ENCODE measurements around the gene FAM149B1. TPM values are rescaled to one million over a fixed set of nuclear protein-coding genes. Genes with fewer than 3 reads are reported as not detected.

Gene FAM149B1
- total RNA-seq, 1 donor from 2014 or later, result 31.9 TPM

DNA sequence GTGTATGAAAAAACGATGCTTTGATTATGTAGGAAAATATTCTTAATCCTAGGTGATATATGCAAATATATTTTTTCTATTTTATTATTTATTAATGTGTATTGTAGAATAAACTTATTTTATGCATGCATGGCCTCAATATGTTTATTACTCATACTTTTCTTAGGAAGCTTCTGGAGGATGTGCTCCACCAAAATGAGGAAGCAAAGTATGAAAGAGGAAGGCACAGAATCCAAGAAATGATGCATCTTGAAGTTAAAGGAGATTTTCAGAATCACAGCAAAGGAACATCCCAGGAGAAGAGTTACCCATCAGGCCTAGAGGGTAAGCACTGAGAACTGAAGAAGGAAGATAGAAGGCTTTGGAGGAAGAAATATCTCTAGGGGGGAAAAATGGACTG, 119.5 kb downstream of the FAM149B1 start:
- no peaks in the 10 kb centered on the region for H3K4me1 Mint-ChIP-seq
- H3K4me3 Mint-ChIP-seq, result no peak overlapping the region
- peaks cover 7% of the 10 kb centered on the region for H3K36me3 Mint-ChIP-seq
- peaks cover 11% of the 10 kb centered on the region for H3K9me3 Mint-ChIP-seq
- no peaks in the 10 kb centered on the region for H3K27me3 Mint-ChIP-seq (ENCODE audit: low read depth)
- DNase-seq (ENCODE audit: low spot score in 2 of 2, unreplicated experiment in 2 of 2), result no peak
- no peak overlapping the region for H3K27ac Mint-ChIP-seq
- TF ChIP-seq, protein P1, sequence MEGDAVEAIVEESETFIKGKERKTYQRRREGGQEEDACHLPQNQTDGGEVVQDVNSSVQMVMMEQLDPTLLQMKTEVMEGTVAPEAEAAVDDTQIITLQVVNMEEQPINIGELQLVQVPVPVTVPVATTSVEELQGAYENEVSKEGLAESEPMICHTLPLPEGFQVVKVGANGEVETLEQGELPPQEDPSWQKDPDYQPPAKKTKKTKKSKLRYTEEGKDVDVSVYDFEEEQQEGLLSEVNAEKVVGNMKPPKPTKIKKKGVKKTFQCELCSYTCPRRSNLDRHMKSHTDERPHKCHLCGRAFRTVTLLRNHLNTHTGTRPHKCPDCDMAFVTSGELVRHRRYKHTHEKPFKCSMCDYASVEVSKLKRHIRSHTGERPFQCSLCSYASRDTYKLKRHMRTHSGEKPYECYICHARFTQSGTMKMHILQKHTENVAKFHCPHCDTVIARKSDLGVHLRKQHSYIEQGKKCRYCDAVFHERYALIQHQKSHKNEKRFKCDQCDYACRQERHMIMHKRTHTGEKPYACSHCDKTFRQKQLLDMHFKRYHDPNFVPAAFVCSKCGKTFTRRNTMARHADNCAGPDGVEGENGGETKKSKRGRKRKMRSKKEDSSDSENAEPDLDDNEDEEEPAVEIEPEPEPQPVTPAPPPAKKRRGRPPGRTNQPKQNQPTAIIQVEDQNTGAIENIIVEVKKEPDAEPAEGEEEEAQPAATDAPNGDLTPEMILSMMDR (IDR thresholded peaks at IDR 0.05; ENCODE audit: unreplicated experiment), result no peak

DNA sequence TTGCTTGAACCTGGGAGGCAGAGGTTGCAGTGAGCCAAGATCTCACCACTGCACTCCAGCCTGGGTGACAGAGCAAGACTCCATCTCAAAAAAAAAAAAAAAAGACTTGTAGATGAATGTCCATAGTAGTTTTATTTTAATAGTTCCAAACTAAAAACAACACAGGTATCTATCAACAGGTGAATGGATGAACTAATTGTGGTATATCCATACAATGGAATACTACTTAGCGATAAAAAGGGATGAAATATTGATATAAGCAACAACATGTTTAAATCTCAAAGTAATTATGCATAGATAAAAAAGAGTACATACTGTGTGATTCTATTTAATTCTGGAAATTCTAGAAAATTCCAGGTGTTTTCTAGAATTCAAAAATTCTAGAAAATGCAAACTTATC, 122.0 kb downstream of the FAM149B1 start:
- Mint-ChIP-seq H3K27me3 (ENCODE audit: low read depth) (peaks cover 14% of the 10 kb centered on the region), H3K27ac (no peak overlapping the region), H3K4me1 (no peaks in the 10 kb centered on the region), H3K4me3 (no peak overlapping the region), H3K36me3 (peaks cover 7% of the 10 kb centered on the region), H3K9me3 (peaks cover 11% of the 10 kb centered on the region)
- TF ChIP-seq, protein P1 (IDR thresholded peaks at IDR 0.05; ENCODE audit: unreplicated experiment), result no peak
- no peak for DNase-seq (ENCODE audit: low spot score in 2 of 2, unreplicated experiment in 2 of 2)

DNA sequence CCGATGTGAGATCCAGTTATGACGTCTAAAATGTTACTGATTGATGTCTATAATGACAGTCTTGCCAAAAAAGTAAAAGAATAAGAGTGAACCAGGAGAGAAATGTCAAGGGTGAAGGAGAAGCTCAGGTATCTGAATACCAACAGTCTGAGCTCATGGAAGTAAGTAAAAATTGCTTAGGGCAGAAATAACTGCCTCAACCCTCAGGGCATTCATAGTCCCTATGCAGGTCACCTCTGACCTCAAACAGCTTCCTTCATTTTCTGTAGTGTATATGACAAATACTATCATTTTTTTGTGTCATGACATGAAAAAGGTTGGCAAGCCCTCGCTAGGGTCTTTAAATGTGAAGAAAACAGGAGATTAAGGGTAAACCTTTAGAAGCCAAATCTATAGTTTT, 125.5 kb downstream of the FAM149B1 start:
- Mint-ChIP-seq H3K4me3 (no peak overlapping the region), H3K27me3 (ENCODE audit: low read depth) (peaks cover 34% of the 10 kb centered on the region), H3K9me3 (peaks cover 11% of the 10 kb centered on the region), H3K36me3 (peaks cover 7% of the 10 kb centered on the region), H3K27ac (no peak overlapping the region), H3K4me1 (no peaks in the 10 kb centered on the region)
- TF ChIP-seq, protein P1 (IDR thresholded peaks at IDR 0.05; ENCODE audit: unreplicated experiment), result no peak
- DNase-seq (ENCODE audit: low spot score in 2 of 2, unreplicated experiment in 2 of 2), result no peak

Other genes starting within 250 kb of the FAM149B1 start
- not detected in 3 replicates for gene PLA2G12B, start 213.3 kb upstream of the FAM149B1 start, total RNA-seq
- 103 to 111 TPM (median 105 TPM) in 3 replicates for gene P4HA1, start 71.3 kb upstream of the FAM149B1 start, total RNA-seq
- gene NUDT13, start 57.7 kb upstream of the FAM149B1 start, total RNA-seq, result 3.5 to 4.4 TPM (median 3.7 TPM) in 3 replicates
- gene ECD, start 111 bp upstream of the FAM149B1 start, total RNA-seq, result 30.2 to 31.4 TPM (median 30.5 TPM) in 3 replicates
- 32.1 to 32.7 TPM (median 32.5 TPM) in 3 replicates for gene DNAJC9, start 79.1 kb downstream of the FAM149B1 start, total RNA-seq
- gene MRPS16, start 84.5 kb downstream of the FAM149B1 start, total RNA-seq, result 62.5 to 72.2 TPM (median 65.2 TPM) in 3 replicates
- 5.2 to 5.7 TPM (median 5.7 TPM) in 3 replicates for gene CFAP70, start 190.7 kb downstream of the FAM149B1 start, total RNA-seq
- gene ANXA7, start 245.9 kb downstream of the FAM149B1 start, total RNA-seq, result 38.9 to 47.9 TPM (median 39.4 TPM) in 3 replicates